GM19455 (cell line): Measurements from ENCODE around the gene TRAPPC11.
"Not testable (repeated sequence)": the region's sequence is repeated elsewhere in the genome, so short reads cannot be mapped to it uniquely, and the experiment has no call there.

Source experiments
- ATAC-seq: cut with Tn5 transposase; IDR thresholded peaks from one replicate; pipeline ENCODE4 v1.9.1; 2021; ENCODE audit not compliant: unreplicated experiment

The TRAPPC11 gene

GRCh38 chr4:183659029-183659871 lies at the start of gene TRAPPC11, which contains the start of gene RWDD4:
Gene TRAPPC11, plus strand, starts transcription at chr4:183659293. Its CDS starts 4,575 bp downstream, at chr4:183663868.
Gene RWDD4, minus strand, starts transcription at chr4:183659185. Its CDS starts 233 bp downstream, at chr4:183658952.
- peak; percentile 99 for ATAC-seq

DNA sequence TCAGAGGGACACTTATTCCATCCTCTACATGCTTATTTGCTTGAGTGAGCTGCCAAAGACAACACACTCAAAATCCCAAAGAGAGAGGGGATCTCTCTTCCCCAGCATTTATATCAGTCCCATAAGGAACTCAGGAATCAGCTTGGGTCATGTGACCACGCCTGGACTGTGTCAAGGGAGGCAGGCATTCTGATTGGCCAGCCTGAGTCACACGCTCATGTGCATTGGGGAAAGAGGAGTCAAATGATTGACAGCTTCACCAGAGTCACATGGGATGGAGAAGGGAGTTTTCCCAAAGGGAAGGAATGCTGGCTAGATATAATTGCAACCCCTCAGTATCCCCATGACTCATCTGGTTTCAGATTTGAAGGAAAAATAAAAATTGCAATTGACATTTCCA lies 49.1 kb upstream of the TRAPPC11 start:
- ATAC-seq, result no peak

DNA sequence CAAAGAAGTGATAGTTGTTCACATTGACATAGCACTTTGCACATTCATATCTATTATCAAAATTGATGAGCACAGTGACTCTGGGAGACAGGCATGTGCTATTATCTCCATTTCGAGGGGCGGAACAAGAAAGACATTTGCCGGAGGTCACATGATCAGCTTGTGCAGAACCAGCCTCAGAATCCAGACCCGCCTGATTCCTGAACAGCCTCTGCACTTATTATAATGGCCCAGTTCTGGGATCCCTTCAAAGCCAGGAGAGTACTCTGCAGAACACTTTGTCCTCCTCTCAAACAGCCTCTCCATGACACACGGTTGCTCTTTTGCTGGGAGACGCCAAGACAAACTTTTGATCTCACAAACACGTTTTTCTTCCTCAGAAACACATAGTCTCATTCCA lies 48.5 kb upstream of the TRAPPC11 start:
- no peak for ATAC-seq

GRCh38 chr4:183611210-183611830 lies 47.8 kb upstream of the TRAPPC11 start:
- ATAC-seq, result no peak

GRCh38 chr4:183612329-183613250 lies 46.5 kb upstream of the TRAPPC11 start:
- no peak for ATAC-seq

DNA sequence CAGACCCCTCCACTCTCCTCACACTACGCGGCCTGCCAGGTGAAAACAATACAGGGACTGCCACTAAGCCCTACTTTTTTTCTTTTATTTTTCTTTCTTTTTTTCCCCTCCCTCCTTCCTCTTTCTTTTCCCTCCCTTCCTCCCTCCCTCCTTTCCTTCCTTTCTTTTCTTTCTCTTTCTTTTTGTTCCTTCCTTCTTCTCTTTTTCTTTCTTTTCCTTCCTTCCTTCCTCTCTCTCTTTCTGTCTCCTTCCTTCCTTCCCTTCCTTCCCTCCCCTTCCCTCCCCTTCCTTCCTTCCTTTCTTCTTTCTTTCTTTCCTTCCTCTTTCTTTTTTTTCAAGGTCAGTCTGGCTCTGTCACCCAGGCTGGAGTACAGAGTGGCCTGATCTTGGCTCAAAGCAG lies 42.0 kb upstream of the TRAPPC11 start:
- no peak for ATAC-seq

GRCh38 chr4:183618681-183619080 lies 40.4 kb upstream of the TRAPPC11 start:
- no peak for ATAC-seq

- ATAC-seq, result no peak
These were observed 38.7 kb upstream of the TRAPPC11 start for GRCh38 chr4:183620421-183620820.

GRCh38 chr4:183621875-183622274 lies 37.2 kb upstream of the TRAPPC11 start:
- no peak for ATAC-seq

DNA sequence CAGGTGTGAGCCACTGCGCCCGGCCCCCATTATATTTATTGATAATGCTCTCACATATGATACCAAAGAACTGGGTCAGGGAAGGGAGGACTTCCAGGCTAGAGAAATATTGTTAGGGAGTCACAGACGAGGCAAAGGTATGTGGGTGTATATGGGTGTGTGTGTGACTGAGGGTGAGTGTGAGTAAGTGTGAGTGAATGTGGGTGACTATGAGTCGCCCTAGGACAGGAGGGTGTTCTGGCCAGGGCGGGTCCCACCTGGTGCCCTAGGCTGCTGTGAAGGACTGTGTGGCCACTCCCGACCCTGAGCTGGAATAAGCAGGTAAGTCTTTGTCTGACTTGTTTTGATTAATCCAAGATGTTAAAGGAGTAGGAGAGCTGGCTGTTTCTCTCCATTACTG lies 34.5 kb upstream of the TRAPPC11 start:
- no peak for ATAC-seq

- no peak for ATAC-seq
These were observed 32.9 kb upstream of the TRAPPC11 start for GRCh38 chr4:183626168-183626567.

- ATAC-seq, result not testable (repeated sequence)
These were observed 31.8 kb upstream of the TRAPPC11 start for GRCh38 chr4:183627286-183627685.

GRCh38 chr4:183627979-183628588 lies 31.0 kb upstream of the TRAPPC11 start:
- ATAC-seq, result no peak

DNA sequence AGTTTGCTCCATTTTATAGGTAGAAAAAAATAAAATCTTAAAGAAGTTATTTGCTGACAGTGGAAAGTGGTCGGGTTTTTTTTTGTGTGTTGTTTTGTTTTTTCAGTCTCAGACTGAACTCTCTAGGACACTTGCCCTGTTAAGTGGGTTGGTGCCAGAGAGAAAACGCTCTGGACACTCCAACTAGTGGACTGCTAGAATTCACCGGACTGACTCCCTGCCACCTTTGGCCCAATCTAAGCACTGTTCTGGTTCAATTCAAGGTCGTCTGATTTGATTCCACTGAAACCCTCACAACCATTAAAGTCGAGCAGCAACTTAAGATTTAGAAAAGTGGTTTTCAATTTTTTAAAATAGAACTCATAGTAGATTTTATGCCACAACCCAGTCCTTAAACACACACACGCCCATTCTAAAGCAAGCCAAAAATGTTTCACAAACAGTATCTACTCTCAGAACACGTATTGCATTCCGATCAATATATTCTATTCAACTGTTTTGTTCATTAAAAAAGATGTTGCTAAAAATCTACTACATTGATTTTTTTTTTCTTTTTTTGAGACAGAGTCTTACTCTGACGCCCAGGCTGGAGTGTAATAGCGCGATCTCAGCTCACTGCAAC lies 27.4 kb upstream of the TRAPPC11 start:
- no peak for ATAC-seq

- ATAC-seq, result no peak
These were observed 26.4 kb upstream of the TRAPPC11 start for GRCh38 chr4:183632689-183633088.

DNA sequence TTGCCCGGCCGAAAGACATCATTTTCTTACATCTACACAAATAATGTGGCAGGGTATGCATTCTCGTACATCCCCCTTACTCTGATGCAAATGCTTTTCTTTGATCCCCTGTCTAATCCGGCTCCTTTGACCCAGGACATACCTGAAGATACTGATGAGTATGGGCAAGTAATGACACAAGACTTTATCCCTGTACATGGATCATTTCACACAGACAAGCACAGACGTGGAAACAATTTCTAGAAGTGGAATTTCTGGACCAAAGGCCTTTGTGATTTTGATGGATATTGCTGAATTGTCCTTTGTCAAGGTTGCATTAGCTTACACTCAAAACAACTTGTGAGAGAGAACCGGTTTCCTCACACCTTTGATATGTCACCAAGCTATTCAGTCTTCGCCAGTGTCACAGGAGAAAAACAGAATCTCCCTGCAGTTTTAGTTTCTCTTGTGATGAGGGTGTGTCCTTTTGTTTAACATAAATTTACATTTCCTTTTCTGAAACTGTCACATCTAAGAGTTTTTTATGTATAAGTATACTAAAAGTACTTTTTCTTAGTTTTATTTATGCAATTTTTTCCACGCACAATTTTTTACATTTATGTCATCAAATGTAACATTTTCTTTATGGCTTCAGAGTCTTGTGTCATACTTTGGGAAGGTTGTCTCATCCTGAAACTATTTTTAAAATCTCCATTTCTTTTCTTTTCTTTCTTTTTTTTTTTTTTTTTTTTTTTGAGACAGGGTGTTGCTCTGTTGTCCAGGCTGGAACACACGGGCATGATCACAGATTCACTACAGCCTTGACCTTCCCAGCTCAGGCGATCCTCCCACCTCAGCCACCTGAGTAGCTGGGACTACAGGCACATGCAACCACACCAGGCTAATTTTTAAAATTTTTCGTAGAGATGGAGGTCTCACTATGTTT lies 25.4 kb upstream of the TRAPPC11 start:
- no peak for ATAC-seq

DNA sequence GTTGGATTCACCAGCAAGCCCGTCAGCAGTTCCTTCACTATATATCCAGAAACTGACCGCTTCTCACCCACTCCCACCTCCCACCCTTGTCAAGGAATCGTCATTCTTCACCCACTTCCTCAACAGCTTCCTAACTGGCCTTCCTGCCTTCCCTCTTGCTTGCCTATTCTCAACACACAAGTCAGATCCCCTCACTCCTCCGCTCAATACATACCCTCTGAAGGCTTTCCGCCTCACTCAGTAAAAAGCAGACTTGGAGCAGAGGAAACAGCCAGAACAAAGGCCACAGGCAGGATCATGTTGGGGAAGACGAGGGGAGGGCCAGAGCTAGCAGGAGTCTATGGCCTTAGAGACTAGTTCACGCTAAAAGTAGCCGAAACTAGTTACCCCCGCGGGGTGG lies 23.8 kb upstream of the TRAPPC11 start:
- no peak for ATAC-seq

- ATAC-seq, result no peak
These were observed 23.4 kb upstream of the TRAPPC11 start for GRCh38 chr4:183635741-183636140.

DNA sequence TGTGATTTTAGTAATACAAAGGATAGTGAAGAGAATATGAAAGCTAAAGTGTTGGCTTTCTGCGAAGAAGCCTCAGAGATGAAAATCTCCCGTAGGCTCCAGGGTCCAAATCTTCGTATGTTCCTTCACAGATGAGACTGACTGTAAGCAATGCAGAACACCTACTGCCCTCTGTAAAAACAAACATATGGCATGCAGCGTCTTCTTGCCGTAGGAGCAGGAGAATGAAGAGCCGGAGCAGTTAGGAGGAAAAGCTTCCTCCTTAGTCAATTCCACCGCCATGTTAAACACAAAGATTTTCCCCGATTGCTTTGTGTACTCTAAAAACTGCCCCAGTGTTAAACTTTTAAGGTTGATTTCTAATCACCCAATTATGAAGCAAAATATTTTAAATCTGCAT lies 22.6 kb upstream of the TRAPPC11 start:
- no peak for ATAC-seq
